Measurements from ENCODE around the gene YWHAH.
"Not testable (repeated sequence)": the region's sequence is repeated elsewhere in the genome, so short reads cannot be mapped to it uniquely, and the experiment has no call there.

YWHAH gene

DNA sequence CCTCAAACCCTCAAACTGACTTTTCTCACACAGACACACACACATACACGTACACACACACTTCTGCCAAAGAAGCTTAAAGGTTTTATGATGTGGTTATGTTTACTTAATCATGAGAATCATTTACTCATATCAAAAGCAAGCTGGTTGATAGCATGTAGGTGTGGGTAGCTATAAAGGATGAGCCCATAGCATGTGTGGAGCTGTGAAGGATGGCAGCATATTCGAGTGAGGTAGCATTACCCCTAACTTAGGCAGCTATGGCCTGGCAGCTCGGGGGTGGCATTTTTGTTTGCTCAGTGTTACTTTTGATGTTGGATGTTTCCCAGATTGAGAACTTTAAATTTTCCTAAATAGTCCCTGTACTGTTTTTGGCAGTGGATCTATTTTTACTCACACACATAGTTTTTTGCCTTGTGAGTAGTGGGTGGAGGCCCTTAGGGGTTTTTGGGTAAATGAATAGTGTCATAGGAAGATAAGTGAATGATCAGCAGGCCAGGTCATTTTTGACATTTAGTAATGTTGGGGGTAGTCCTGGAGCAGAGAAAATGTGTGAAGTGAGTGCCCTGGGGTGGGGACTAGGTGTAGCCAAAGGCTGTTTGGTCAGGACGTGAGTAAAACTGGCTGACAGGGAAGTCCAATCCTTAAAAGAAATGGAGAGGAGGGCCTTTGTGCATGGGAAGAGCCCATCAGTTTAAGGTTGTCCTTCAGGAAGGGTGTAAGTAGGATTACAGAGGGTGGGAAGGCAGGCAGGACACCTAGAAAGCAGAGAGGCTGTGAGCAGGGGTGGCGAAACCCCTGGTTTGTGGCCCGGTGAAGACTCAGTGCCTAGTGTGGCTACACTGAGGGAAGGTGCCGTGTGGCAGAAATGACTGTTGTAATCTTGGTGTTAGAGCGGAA, 7.1 kb downstream of the YWHAH start:
- peak; percentile 79 for ATAC-seq
- DNase-seq = peak; percentile 29

- ATAC-seq (no peak), DNase-seq (no peak)
These were observed 7.7 kb downstream of the YWHAH start for GRCh38 chr22:31952094-31952401.

- DNase-seq (no peak), ATAC-seq (no peak)
These were observed 8.1 kb downstream of the YWHAH start for GRCh38 chr22:31952472-31952871.

- ATAC-seq = no peak
- no peak for DNase-seq
These were observed 8.9 kb downstream of the YWHAH start for GRCh38 chr22:31953261-31953660.

- no peak for ATAC-seq
- DNase-seq = no peak
These were observed 10.5 kb downstream of the YWHAH start for GRCh38 chr22:31954535-31955523.

DNA sequence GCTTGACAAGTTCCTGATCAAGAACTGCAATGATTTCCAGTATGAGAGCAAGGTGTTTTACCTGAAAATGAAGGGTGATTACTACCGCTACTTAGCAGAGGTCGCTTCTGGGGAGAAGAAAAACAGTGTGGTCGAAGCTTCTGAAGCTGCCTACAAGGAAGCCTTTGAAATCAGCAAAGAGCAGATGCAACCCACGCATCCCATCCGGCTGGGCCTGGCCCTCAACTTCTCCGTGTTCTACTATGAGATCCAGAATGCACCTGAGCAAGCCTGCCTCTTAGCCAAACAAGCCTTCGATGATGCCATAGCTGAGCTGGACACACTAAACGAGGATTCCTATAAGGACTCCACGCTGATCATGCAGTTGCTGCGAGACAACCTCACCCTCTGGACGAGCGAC, 12.0 kb downstream of the YWHAH start:
- DNase-seq (no peak), ATAC-seq (no peak)

- ATAC-seq = no peak
- no peak for DNase-seq
These were observed 13.7 kb downstream of the YWHAH start for GRCh38 chr22:31957970-31958594.

DNA sequence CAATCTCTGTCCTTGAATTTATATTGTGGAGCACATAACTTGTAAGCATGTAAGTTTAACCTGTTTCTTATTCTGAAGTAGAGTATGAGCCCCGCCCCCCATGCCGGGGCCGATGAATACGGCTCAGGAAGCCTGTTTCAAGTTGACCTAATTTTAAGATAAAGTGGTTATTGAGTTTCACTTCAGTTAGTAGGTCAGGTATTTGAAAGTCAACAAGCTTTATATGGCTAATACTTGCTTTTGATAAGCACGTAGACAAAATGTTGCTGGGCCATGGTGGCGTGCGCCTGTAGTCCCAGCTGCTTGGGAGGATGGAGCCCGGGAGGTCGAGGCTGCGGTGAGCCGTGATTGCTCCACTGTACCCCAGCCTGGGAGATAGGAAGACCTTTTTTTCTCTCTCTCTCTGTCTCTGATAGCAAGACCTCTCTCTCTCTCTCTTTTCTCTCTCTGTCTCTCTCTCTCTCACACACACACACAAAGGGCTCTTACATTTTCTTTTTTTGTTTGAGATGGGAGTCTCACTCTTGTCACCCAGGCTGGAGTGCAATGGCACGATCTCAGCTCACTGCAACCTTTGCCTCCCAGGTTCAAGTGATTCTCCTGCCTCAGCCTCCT, 14.4 kb downstream of the YWHAH start:
- no peak for DNase-seq
- no peak for ATAC-seq

- DNase-seq = no peak
- ATAC-seq = no peak
These were observed 16.4 kb downstream of the YWHAH start for GRCh38 chr22:31960767-31961166.

- ATAC-seq (no peak), DNase-seq (no peak)
These were observed 18.2 kb downstream of the YWHAH start for GRCh38 chr22:31962387-31963125.

DNA sequence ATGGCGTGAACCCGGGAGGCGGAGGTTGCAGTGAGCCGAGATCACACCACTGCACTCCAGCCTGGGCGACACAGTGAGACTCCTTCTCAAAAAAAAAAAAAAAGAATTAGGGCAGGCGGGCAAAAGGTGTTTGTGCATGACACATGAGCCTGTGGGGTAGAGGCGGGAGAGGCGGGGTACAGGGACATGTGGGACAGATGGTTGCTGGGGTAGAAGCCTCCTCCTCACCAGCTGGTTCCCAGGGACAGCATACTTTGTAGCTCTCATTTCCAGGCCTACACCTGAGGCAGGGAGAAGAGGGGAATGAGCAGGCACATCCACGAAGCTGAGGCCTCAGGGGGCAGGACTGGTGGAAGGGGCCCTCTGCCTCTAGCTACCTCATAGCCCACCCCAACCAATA, 23.7 kb downstream of the YWHAH start:
- no peak for DNase-seq
- no peak for ATAC-seq

DNA sequence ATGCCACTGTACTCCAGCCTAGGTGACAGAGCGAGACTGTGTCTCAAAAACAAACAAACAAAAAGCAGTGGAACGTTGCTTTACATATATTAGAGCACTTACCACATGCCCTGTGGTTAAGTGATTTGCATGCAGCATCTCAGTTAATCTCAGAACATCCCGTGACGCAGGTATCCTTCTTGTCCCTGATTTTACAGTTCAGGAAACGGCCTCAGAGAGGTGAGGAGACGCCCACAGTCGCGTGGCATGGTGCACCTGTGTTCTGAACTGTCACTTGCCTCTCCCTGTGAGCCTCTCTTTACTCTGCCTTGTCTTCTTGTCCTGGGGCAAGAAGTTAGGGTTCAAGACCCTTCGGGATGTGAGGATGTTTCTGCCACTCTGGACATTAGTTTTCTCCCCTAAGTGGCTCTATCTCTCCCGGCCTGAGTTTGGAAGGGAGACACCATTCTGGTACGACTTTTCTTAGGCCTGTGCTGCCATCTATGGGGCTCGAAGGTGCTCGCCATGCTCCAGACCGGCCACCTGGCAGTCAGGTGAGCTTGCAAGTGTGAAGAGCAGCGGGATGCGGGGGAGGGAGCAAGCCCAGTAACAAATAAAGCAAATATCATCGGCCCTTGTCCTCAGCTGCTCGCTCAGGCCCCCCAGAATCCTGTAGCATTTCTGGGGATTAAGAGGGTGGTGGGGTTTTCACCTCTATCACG, 25.6 kb downstream of the YWHAH start:
- peak; percentile 62 for DNase-seq
- ATAC-seq = peak; percentile 76

DNA sequence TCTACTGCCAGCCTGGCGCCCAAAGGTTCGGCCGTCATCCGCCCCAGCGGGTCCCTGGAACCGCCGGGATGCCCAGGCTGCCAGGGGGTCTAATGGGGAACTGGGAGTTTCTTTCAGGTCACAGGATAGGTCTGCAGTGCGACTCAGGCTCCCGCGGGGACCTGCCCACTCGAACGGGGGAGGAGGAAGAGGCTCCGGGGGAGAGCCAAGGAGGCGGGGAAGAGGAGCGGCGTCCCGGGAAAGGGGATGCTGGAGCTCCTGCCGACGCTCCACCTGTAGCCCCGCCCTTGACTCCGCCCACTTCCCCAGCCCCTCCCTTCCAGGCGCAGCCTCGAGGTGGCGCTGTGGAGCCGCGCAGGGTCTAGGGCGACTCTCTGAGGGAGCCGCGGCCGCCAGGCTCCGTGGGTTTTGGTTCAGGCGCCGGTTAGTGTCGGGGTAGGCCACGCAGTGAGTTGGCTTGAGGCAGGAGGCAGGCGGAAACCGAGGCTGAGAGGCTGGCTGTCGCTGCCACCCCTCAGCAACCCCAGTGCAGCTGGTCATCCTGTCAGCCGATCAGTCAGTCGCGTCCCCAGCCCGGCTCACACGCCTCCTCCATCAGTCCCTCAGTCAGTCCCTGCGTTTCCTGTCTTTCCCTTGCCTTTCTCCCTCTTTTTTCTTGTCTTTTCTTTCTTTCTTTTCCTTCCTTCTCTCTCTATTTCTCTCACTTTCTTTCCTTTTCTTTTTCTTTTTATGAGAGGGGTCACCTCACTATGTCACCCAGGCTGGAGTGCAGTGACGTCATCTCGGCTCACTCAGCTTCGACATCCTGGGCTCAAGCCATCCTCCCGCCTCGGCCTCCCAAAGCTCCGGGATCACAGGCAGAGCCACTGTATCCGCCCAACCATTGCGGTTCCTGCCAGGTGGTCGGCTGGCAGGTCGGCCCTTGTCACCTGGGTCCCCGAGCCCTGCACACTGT, 26.4 kb downstream of the YWHAH start:
- DNase-seq = peak; percentile 90
- ATAC-seq = peak; percentile 88

DNA sequence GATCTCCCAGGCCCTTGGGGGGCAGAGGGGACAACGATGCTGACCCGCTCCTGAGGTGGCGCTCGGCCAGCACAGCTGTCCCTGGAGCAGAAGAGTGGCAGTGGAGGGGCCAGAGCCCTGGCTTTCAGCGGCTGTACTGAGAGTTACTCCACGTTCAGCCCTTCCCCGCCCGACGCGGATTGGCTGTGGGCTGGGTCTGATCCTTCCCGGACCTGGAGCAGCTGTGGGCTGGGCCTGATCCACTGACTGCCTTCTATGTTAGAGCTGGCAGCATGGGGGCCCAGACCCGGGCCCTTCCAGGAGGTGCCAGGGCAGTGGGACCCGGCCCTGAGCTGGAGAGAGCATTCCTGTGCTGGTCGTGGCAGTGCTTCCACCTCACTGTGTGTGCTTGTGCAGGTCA, 27.8 kb downstream of the YWHAH start:
- ATAC-seq (no peak), DNase-seq (no peak)

DNA sequence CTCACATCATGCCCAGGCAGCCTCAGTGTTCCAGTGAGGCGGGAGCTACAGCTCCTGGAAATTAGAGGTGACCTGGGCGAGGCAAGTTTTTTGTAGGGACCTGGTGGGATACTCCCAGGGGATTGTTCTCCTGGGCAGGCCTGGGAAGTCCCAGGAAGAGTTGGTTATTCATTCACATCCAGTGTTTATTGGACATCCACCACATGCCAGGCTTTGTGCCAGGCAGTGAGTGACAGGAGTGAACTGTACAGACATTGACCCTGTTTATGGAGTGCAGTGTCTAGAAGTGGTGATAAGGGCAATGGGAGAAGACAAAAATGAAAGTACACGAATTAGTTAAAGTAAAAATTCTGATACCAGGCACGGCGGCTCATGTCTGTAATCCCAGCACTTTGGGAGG, 29.4 kb downstream of the YWHAH start:
- DNase-seq (no peak), ATAC-seq (no peak)

DNA sequence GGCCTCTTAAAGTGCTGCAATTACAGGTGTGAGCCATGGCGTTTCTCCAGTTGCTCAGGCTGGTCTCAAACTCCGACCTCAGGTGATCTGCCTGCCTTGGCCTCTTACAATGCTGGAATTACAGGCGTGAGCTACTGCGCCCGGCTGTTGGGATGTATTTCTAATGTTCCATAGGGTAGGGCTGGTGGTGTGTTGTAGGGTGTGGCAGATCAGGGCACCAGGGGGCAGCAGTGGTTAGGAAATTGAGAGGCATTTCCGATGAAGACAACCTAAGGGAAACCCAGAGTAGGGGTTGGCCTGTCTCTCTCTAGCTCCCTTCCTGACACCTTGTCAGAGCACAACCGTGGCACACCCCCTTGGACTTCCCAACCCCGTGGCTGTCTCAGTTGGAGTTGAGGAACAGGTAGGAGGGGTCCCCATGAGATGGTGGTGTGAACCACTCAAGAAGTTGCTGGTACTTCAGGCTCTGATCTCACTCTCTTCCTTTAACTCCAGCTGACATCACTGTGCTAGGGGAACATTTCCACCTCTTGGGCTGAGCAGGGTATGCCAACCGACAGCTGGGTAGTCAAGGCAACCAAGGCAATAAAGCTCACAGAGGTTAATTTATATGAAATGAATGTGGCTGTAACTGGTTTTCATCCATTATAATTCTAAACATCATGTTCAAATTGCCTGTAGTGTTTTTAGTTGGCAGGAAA, 33.0 kb downstream of the YWHAH start:
- ATAC-seq = peak; percentile 89
- peak; percentile 89 for DNase-seq

GRCh38 chr22:31977939-31978338, 33.6 kb downstream of the YWHAH start:
- ATAC-seq (no peak), DNase-seq (no peak)

GRCh38 chr22:31980628-31981027, 36.3 kb downstream of the YWHAH start:
- ATAC-seq = no peak
- DNase-seq = no peak

- DNase-seq, ATAC-seq: not testable (repeated sequence)
These were observed 37.6 kb downstream of the YWHAH start for GRCh38 chr22:31981976-31982375.
